Measurements from ENCODE around the gene ASIC2. TPM values are rescaled to one million over a fixed set of nuclear protein-coding genes. Genes with fewer than 3 reads are reported as not detected.
A peak's percentile ranks its signal among the peaks of the same experiment; 100 is the strongest.

The ASIC2 gene
- total and polyA plus RNA-seq, 9 of the 15 experiments (the other 6 are each of a cell fraction or from before 2014, with no cell fraction given): not detected

GRCh38 chr17:33175562-33175961 lies 117.5 kb downstream of the ASIC2 start:
- ChIA-PET POLR2A (interaction anchor here (0.8 to 2.0 kb wide), 2 partner anchors 10 to 13 kb away, joined by 3 to 9 read pairs; no protein-coding TSS in a partner anchor), CTCF (ENCODE audit: low intra/inter-chr PET ratio) (no interaction called here)
- BruUV-seq (replicated peaks): no TSS peak
- WGBS (ENCODE audit: insufficient coverage, low coverage, missing lambda C conversion rate): under 1% methylated on average over 8 of the region's 8 CpGs
- TF ChIP-seq RUNX1 (IDR thresholded peaks at IDR 0.05; ENCODE audit: low read depth): no peak
- no peak for TF ChIP-seq NFE2 (IDR thresholded peaks at IDR 0.05; ENCODE audit: low read depth)
- no peak for TF ChIP-seq KLF13 (tag; IDR thresholded peaks at IDR 0.05; ENCODE audit: borderline replicate concordance, low read depth)
- no peak for TF ChIP-seq COPS2 (conservative IDR thresholded peaks at IDR 0.05)
- TF ChIP-seq ZC3H11A (IDR thresholded peaks at IDR 0.05; ENCODE audit: low read depth, low read length): no peak
- TF ChIP-seq, protein P1, sequence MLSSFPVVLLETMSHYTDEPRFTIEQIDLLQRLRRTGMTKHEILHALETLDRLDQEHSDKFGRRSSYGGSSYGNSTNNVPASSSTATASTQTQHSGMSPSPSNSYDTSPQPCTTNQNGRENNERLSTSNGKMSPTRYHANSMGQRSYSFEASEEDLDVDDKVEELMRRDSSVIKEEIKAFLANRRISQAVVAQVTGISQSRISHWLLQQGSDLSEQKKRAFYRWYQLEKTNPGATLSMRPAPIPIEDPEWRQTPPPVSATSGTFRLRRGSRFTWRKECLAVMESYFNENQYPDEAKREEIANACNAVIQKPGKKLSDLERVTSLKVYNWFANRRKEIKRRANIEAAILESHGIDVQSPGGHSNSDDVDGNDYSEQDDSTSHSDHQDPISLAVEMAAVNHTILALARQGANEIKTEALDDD (IDR thresholded peaks at IDR 0.05): no peak
- TF ChIP-seq, protein P2, sequence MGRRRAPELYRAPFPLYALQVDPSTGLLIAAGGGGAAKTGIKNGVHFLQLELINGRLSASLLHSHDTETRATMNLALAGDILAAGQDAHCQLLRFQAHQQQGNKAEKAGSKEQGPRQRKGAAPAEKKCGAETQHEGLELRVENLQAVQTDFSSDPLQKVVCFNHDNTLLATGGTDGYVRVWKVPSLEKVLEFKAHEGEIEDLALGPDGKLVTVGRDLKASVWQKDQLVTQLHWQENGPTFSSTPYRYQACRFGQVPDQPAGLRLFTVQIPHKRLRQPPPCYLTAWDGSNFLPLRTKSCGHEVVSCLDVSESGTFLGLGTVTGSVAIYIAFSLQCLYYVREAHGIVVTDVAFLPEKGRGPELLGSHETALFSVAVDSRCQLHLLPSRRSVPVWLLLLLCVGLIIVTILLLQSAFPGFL (CRISPR knock-in tag; IDR thresholded peaks at IDR 0.05): no peak
- no peak for TF ChIP-seq CREB3 (tag; conservative IDR thresholded peaks at IDR 0.05; ENCODE audit: low read depth)
- no peak for TF ChIP-seq CREM (IDR thresholded peaks at IDR 0.05; ENCODE audit: low read depth)
- TF ChIP-seq POLR2AphosphoS2 (IDR thresholded peaks at IDR 0.05; ENCODE audit: low read length): no peak
- no peak for TF ChIP-seq GABPB1 (CRISPR knock-in tag; IDR thresholded peaks at IDR 0.05)
- no peak for TF ChIP-seq PRPF4 (IDR thresholded peaks at IDR 0.05; ENCODE audit: insufficient read depth, low read depth, low read length, poor library complexity, severe bottlenecking)
- TF ChIP-seq, protein P3, sequence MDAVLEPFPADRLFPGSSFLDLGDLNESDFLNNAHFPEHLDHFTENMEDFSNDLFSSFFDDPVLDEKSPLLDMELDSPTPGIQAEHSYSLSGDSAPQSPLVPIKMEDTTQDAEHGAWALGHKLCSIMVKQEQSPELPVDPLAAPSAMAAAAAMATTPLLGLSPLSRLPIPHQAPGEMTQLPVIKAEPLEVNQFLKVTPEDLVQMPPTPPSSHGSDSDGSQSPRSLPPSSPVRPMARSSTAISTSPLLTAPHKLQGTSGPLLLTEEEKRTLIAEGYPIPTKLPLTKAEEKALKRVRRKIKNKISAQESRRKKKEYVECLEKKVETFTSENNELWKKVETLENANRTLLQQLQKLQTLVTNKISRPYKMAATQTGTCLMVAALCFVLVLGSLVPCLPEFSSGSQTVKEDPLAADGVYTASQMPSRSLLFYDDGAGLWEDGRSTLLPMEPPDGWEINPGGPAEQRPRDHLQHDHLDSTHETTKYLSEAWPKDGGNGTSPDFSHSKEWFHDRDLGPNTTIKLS (IDR thresholded peaks at IDR 0.05; ENCODE audit: borderline replicate concordance, low read depth): no peak
- TF ChIP-seq SMARCE1 (IDR thresholded peaks at IDR 0.05): no peak
- TF ChIP-seq FOXK2 (conservative IDR thresholded peaks at IDR 0.05 in 1 of 2, IDR thresholded peaks at IDR 0.05 in 1 of 2; ENCODE audit: low read depth in 2 of 2): no peak
- TF ChIP-seq ELF1 (tag; IDR thresholded peaks at IDR 0.05): no peak
- Histone ChIP-seq H3K9me1 (ENCODE audit: control insufficient read depth, insufficient read depth, low read length) (peaks cover 4% of the 10 kb centered on the region), H2AFZ (ENCODE audit: low read depth, low read length) (no peak overlapping the region), H3K79me2 (ENCODE audit: control insufficient read depth, insufficient read depth, low read length) (no peaks in the 10 kb centered on the region), H3K4me3 (no peak overlapping the region), H3K9ac (ENCODE audit: insufficient read depth in 1 of 2, low read depth in 2 of 2, low read length in 2 of 2) (no peak overlapping the region), H3K27ac (ENCODE audit: extremely low read depth, low read depth, low read length) (no peak overlapping the region), H3K4me1 (replicated peaks in 1 of 2; ENCODE audit: control insufficient read depth in 2 of 2, insufficient read depth in 2 of 2, low read length in 2 of 2) (no peaks in the 10 kb centered on the region), H3K27me3 (ENCODE audit: control insufficient read depth in 2 of 2, insufficient read depth in 2 of 2, low read length in 2 of 2) (peaks cover 0 to 5% of the 10 kb centered on the region in 2 experiments; a peak in 3 of 5 replicates), H3K36me3 (ENCODE audit: control insufficient read depth, insufficient read depth, low read length) (no peaks in the 10 kb centered on the region), H3K9me3 (replicated peaks; ENCODE audit: control insufficient read depth, insufficient read depth, low read depth, low read length) (no peaks in the 10 kb centered on the region), H3K4me2 (ENCODE audit: insufficient read depth, low read length) (no peak overlapping the region), H4K20me1 (replicated peaks; ENCODE audit: control insufficient read depth, insufficient read depth, low read length) (no peaks in the 10 kb centered on the region; the same call in 1 of the 2 replicates)
- intact Hi-C loops (cut with micrococcal nuclease): no loop called here
- DNase-seq (ENCODE audit: extremely low read depth in 1 of 4, low spot score in 3 of 4) (peak in 1 of 4 experiments; percentile 12), ATAC-seq (no peak), FAIRE-seq (no peak)
- in situ Hi-C loops (cut with MboI): no loop called here
